Choroid plexus epithelial cell (primary cell): ENCODE results near the gene ABCF2.

Source experiments
- DNase-seq: peaks from one replicate; pipeline ENCODE4 v3.0.0-alpha.2; 2010; ENCODE audit warnings: low read depth
- H3K4me3 ChIP-seq: 2 replicates; pipeline ENCODE4 v1.5.1; 2011; ENCODE audit warnings: low read depth, mild to moderate bottlenecking, control low read depth, low read length, moderate library complexity
- TF ChIP-seq, protein P1 (sequence below): conservative IDR thresholded peaks from 2 replicates; pipeline ENCODE4 v1.5.1; 2011; ENCODE audit warnings: low read depth, mild to moderate bottlenecking, control low read depth, inconsistent platforms, low read length, moderate library complexity

Gene ABCF2

GRCh38 chr7:151191544-151191943 is 35.5 kb downstream of the ABCF2 start:
- TF ChIP-seq, protein P1, sequence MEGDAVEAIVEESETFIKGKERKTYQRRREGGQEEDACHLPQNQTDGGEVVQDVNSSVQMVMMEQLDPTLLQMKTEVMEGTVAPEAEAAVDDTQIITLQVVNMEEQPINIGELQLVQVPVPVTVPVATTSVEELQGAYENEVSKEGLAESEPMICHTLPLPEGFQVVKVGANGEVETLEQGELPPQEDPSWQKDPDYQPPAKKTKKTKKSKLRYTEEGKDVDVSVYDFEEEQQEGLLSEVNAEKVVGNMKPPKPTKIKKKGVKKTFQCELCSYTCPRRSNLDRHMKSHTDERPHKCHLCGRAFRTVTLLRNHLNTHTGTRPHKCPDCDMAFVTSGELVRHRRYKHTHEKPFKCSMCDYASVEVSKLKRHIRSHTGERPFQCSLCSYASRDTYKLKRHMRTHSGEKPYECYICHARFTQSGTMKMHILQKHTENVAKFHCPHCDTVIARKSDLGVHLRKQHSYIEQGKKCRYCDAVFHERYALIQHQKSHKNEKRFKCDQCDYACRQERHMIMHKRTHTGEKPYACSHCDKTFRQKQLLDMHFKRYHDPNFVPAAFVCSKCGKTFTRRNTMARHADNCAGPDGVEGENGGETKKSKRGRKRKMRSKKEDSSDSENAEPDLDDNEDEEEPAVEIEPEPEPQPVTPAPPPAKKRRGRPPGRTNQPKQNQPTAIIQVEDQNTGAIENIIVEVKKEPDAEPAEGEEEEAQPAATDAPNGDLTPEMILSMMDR, result no peak
- DNase-seq, result no peak
- no peak overlapping the region for H3K4me3 ChIP-seq

DNA sequence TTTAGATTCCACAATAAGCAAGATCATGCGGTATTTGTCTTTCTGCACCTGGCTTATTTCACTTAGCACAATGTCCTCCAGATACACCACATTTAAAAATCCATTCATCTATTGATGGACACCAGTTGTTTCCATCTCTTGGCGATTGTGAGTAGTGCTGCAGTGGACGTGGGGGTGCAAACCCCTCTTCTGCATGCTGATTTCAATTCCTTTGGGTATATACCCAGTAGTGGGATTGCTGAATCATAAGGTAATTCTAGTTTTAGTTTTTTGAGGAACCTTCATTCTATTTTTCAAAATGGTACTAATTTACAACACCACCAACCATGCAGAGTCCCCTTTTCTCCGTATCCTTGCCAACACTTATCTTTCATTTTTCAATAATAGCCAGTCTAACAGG is 38.0 kb downstream of the ABCF2 start:
- H3K4me3 ChIP-seq, result no peak overlapping the region
- DNase-seq, result no peak
- TF ChIP-seq, protein P1, result no peak

DNA sequence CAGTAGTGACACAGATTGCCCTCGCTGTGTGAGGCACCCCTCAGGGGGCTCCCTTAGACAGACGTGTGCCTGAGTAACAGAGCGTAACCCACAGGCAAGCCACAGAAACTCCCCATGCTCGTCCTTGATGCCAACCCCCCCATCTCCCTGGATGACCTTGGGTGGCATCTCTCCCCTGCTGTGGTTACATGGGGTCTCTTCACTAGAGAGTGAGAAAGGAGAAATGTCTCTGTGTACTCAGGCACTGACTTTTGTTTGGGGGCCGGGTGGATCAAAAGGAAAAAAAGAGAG is 38.8 kb downstream of the ABCF2 start:
- no peak for DNase-seq
- H3K4me3 ChIP-seq, result no peak overlapping the region
- TF ChIP-seq, protein P1, result no peak

DNA sequence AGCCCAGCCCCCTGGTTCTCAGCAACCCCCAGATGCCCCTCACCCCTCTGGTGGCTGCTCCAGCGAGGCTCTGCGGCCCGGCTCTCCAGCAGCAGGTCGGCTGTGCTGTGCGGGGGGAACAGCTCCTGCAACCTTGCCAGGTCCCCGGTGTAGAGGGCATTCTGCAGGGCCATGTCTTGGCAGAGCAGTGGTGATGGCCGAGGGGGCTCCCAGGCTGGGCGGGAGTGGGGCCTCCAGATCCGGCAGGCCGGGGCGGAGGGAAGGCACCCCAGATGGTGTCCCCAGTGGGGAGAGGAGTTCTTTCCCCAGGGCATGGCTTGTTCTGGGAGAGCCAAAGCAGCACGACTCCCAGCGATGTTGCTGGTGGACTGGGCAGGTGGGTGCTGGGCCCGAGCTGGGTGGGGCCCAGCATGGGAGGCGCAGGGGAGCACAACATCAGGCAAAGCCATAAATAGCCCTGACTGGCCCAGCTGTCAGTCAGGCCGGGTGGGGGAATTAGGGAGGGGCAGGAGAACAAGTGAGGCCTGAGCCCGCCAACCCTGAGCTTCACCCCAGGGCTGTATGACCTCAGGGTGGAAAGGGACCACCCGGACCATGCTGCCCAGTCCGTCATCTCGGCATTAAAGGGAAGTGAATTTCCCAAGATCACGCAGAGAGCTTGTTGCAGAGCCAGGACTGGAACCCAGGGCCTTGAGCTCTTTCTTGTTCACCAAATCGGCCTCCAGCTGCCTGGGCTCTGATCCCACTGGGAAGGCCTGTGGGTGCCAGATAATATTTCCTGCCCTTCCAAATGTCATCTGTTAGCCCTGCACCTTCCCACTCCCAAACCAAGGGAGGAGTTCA is 39.4 kb downstream of the ABCF2 start:
- TF ChIP-seq, protein P1, result no peak
- DNase-seq, result no peak
- no peak overlapping the region for H3K4me3 ChIP-seq

GRCh38 chr7:151186640-151187408 is 40.2 kb downstream of the ABCF2 start, which contains the start of gene ASB10:
Gene ASB10 (minus strand): TSS chr7:151187250. CDS start chr7:151187130, 120 bp downstream.
- no peak within 1 kb of the TSS for H3K4me3 ChIP-seq
- DNase-seq, result no peak

DNA sequence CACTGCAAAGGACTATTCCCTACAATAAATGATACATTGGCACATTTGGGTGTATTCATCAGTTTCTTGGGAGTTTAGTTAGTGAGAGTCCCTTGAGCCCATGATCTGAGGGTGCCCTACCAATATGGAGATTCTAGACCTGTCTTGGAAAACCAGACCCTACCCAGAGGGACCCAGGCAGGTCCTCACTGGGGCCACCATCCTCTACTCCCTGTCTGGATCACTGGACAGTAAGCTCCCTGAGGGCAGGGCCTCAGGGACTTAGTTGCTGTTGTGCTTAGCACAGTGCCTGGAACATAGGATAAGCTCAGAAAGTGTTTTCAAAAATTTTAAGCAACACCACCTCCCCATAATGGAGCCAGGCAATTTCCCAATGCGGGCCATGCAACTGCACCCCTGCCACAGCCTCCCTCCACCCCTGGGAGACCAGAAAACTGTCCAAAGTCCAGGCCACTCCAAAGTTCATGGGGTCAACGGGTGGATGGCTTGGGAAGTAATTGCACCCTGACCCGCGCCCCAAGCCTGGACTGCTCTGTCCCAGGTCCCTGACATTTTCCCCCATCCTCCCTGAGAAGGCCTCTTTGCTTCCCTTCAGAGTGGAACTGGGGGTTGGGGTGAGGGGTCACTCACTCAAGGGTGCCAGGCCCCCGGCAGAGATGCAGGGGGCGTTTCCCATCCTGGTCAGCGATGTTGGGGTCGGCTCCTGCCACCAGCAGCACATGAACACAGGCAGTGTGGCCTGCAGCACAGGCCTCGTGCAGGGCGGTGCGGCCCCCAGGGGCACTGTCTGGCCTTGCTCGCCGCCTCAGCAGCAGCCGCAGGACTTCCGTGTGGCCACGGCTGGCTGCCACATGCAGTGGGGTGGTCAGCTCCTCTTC is 41.0 kb downstream of the ABCF2 start:
- TF ChIP-seq, protein P1, result no peak
- no peak for DNase-seq
- no peak overlapping the region for H3K4me3 ChIP-seq

More at GRCh38 chr7:151186640-151187408, 40.2 kb downstream of the ABCF2 start, which contains the start of gene ASB10:
- TF ChIP-seq, protein P1, result no peak
